Activated T-helper 1 cell treated with Interleukin-2 at 50 U/mL for 16 hours (primary cell): Measurements from ENCODE around the gene RCSD1.

Experiments
- DNase-seq: peaks from one replicate; pipeline ENCODE4 v3.0.0-alpha.2; 2020; ENCODE audit warnings: low read depth

Gene RCSD1

GRCh38 chr1:167643441-167643840 lies 13.4 kb downstream of the RCSD1 start:
- no peak for DNase-seq

- DNase-seq: no peak
Observed at GRCh38 chr1:167644551-167644950, 14.5 kb downstream of the RCSD1 start.

DNA sequence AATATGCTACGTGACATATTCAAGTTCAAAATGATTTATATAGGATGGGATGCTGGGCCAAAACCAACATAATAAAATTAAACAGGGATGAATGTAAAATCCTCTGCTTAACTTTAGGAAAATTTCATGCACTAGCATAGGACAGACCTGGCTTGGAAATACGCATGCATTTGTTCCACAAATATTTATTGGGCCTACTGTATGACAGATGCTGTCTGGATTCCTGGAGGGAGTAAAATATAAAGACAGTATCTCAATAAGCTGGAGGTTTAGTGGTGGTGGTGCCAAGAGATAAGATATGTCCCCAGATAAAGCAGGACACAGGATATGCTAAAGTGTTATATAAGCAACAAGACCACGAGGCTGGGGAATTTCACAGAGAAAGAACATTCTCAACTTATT lies 15.1 kb downstream of the RCSD1 start:
- DNase-seq: no peak

DNA sequence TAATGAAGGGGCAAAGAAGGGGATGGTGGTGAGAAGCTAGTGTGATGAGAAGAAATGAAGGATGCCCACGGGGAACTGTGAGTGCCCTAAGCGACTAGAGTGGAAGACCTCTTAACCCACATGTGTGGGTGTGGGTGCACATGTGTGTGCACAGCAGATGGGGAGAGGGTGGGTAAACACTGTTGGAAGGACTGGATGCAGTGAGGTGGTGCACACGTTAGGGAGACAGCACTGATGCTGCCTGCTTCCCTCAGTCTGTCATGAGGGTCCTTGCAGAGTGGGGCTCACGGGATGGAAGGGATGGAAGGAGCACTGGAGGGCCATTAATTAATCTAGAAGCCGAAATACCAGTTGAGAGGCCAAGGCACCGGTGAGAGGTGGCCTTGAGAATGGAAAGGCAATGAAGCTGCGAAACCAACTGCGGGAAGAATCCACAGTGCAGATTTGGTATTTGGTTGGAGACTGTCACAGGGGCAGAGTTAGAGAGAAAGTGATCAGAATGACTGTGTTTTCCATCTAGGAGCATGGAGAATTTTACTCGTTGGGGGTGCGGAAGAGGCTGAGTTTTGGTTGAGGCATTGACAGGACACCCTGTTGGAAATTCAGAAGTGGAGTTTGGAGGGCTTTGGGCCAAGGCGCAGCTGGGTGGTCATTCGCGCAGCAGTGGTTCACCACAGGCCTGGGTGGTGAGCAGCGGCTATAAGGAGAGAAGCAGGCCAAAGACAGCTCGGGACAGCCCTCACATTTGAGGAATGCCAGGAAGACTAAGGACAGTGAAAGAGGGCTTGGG lies 15.8 kb downstream of the RCSD1 start:
- no peak for DNase-seq

- no peak for DNase-seq
Observed at GRCh38 chr1:167648252-167648849, 18.3 kb downstream of the RCSD1 start.

DNA sequence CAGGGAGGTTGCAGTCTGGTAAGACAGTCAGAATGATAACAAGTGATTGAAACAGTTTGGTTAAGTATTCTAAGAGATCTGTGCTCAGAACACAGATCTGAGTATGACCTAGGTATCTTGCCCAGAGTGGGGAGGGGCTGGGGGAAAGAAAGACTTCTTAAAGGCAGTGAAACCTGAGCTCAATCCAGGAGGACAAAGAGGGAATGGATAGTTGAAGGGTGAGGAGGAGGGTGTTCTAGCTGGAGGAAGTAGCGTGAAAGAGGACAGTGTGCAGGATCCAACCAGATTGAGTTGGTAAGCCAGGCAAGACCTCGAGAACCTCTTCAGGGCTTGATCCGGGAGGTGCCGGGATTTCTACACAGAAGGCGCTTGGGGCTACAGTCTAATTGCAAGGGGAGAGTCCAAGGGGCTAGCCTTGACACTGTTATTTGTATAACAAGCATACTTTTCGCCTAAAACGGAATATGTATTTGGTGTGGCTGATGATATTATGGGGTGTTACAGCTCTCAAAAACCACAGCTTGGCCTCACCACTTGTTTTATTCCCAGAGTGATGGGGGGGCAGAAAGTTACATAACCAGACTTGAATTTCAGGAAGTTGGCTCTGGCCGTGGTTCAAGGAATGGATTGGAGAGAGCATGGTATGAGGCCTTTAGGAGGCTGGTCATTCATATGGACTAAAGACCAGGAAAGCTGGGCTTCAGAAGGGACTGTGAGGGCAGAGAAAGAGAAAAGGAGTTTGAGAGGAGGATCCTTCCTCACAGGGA lies 19.1 kb downstream of the RCSD1 start:
- DNase-seq: no peak

- DNase-seq: no peak
Observed at GRCh38 chr1:167650269-167651160, 20.5 kb downstream of the RCSD1 start.

DNA sequence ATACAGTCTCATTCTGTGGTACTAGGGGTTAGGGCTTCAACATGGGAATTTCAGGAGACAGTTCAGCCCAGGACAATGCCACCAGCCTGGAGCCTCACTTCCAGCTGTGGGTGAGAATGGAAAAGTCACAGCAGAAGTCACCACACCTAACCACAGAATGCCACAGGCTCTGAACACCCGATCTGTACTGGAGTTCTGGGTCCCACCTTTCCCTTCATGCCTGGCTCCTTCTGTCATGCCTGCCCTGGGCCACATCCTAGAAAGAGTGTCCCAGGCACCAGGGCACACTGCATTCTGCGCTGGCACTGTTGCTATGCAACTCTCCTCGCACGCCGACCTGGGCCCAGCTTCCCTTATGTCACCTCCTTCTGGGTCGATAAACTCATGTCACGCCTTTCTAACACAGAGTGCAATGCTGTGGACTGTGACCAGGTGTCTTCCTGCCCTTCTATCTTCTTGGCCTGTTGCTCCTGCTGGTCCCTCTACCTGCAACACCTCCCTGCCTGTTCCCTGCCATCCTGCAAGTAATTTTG lies 21.2 kb downstream of the RCSD1 start:
- DNase-seq: no peak

GRCh38 chr1:167654975-167655575 lies 25.0 kb downstream of the RCSD1 start:
- DNase-seq: no peak

- DNase-seq: no peak
Observed at GRCh38 chr1:167656657-167657056, 26.6 kb downstream of the RCSD1 start.

- no peak for DNase-seq
Observed at GRCh38 chr1:167658574-167659328, 28.7 kb downstream of the RCSD1 start.

GRCh38 chr1:167659450-167659849 lies 29.4 kb downstream of the RCSD1 start:
- DNase-seq: no peak

GRCh38 chr1:167659881-167660280 lies 29.8 kb downstream of the RCSD1 start:
- no peak for DNase-seq

- no peak for DNase-seq
Observed at GRCh38 chr1:167661527-167662426, 31.7 kb downstream of the RCSD1 start.

- no peak for DNase-seq
Observed at GRCh38 chr1:167663002-167663772, 33.2 kb downstream of the RCSD1 start.

- no peak for DNase-seq
Observed at GRCh38 chr1:167665469-167665868, 35.4 kb downstream of the RCSD1 start.

- no peak for DNase-seq
Observed at GRCh38 chr1:167666416-167666815, 36.4 kb downstream of the RCSD1 start.

DNA sequence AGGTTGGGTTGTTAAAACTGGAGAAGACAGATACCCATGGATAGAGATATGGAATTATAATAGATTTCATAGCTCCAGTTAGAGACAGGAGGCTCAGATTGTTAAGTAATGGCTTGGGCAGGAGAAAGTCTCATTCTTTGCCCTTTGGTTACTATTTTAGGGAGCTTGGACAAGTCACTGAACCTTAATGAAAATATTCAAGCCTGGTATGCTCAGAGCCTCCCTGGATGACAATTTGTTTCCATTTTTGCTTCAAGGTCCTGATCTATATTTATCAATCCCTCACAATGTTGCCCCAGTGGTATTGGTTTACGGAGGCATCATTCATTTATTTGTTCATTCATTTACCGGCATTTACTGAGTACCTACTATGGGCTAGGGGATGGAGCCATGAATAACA lies 37.5 kb downstream of the RCSD1 start:
- DNase-seq: no peak

- DNase-seq: no peak
Observed at GRCh38 chr1:167668108-167668507, 38.1 kb downstream of the RCSD1 start.
